ENCODE results near the gene COL23A1. TPM values are rescaled to one million over a fixed set of nuclear protein-coding genes. Genes with fewer than 3 reads are reported as not detected.

COL23A1 gene
- total RNA-seq, 1 experiment from 2014 or later: 15.0 TPM

- no peak overlapping the region for H3K27ac Mint-ChIP-seq
- CTCF ChIA-PET: interaction anchor here (2.1 kb wide), 1 partner anchor 101 kb away, joined by 10 read pairs; no protein-coding TSS in a partner anchor
- H3K4me3 Mint-ChIP-seq: no peak overlapping the region
- POLR2A ChIA-PET: no interaction called here
- ATAC-seq: no peak
- no peaks in the 10 kb centered on the region for H3K27me3 Mint-ChIP-seq (ENCODE audit: low read depth)
- no peak for DNase-seq (ENCODE audit: low spot score)
- H3K4me1 Mint-ChIP-seq: peaks cover 36% of the 10 kb centered on the region
- no peak for TF ChIP-seq SP1 (CRISPR knock-in tag; conservative IDR thresholded peaks at IDR 0.05)
- TF ChIP-seq ZNF512 (CRISPR knock-in tag; IDR thresholded peaks at IDR 0.05; ENCODE audit: borderline replicate concordance): no peak
- H3K36me3 Mint-ChIP-seq: no peaks in the 10 kb centered on the region
- H3K9me3 Mint-ChIP-seq: peaks cover 9% of the 10 kb centered on the region
These were observed 229.3 kb downstream of the COL23A1 start for GRCh38 chr5:178360926-178361235.

- TF ChIP-seq, protein P1, sequence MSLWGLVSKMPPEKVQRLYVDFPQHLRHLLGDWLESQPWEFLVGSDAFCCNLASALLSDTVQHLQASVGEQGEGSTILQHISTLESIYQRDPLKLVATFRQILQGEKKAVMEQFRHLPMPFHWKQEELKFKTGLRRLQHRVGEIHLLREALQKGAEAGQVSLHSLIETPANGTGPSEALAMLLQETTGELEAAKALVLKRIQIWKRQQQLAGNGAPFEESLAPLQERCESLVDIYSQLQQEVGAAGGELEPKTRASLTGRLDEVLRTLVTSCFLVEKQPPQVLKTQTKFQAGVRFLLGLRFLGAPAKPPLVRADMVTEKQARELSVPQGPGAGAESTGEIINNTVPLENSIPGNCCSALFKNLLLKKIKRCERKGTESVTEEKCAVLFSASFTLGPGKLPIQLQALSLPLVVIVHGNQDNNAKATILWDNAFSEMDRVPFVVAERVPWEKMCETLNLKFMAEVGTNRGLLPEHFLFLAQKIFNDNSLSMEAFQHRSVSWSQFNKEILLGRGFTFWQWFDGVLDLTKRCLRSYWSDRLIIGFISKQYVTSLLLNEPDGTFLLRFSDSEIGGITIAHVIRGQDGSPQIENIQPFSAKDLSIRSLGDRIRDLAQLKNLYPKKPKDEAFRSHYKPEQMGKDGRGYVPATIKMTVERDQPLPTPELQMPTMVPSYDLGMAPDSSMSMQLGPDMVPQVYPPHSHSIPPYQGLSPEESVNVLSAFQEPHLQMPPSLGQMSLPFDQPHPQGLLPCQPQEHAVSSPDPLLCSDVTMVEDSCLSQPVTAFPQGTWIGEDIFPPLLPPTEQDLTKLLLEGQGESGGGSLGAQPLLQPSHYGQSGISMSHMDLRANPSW (CRISPR knock-in tag; conservative IDR thresholded peaks at IDR 0.05; ENCODE audit: low read depth): no peak
- TF ChIP-seq ZNF425 (CRISPR knock-in tag; conservative IDR thresholded peaks at IDR 0.05): no peak
- TF ChIP-seq GABPB1 (CRISPR knock-in tag; IDR thresholded peaks at IDR 0.05): no peak
- TF ChIP-seq ZNF121 (CRISPR knock-in tag; IDR thresholded peaks at IDR 0.05): no peak
- TF ChIP-seq CTCF (IDR thresholded peaks at IDR 0.05): no peak
- TF ChIP-seq GTF2I (CRISPR knock-in tag; conservative IDR thresholded peaks at IDR 0.05): no peak
- no peak for TF ChIP-seq ZNF317 (CRISPR knock-in tag; IDR thresholded peaks at IDR 0.05; ENCODE audit: borderline replicate concordance, low read depth)
- no peak for TF ChIP-seq ZBTB21 (CRISPR knock-in tag; IDR thresholded peaks at IDR 0.05; ENCODE audit: borderline replicate concordance)
- no peak for TF ChIP-seq ESRRA (CRISPR knock-in tag; IDR thresholded peaks at IDR 0.05; ENCODE audit: borderline replicate concordance)
- ChIA-PET POLR2A (no interaction called here), CTCF (interaction anchor here (2.1 kb wide), 1 partner anchor 101 kb away, joined by 10 read pairs; no protein-coding TSS in a partner anchor)
- no peak overlapping the region for H3K4me3 Mint-ChIP-seq
- no peak for ATAC-seq
- H3K36me3 Mint-ChIP-seq: no peaks in the 10 kb centered on the region
- H3K27me3 Mint-ChIP-seq (ENCODE audit: low read depth): no peaks in the 10 kb centered on the region
- H3K27ac Mint-ChIP-seq: 0 out of 2 replicates have a peak overlapping the region, but pooled peaks have one; percentile 29
- H3K4me1 Mint-ChIP-seq: peaks cover 34% of the 10 kb centered on the region
- peaks cover 9% of the 10 kb centered on the region for H3K9me3 Mint-ChIP-seq
- DNase-seq (ENCODE audit: low spot score): no peak
These were observed 229.8 kb downstream of the COL23A1 start for GRCh38 chr5:178360222-178360925.

- Mint-ChIP-seq H3K4me1 (peaks cover 35% of the 10 kb centered on the region), H3K4me3 (no peak overlapping the region), H3K9me3 (peaks cover 9% of the 10 kb centered on the region), H3K36me3 (no peaks in the 10 kb centered on the region), H3K27me3 (ENCODE audit: low read depth) (no peaks in the 10 kb centered on the region), H3K27ac (0 out of 2 replicates have a peak overlapping the region, but pooled peaks have one; percentile 29)
- ChIA-PET POLR2A (no interaction called here), CTCF (interaction anchor here (2.1 kb wide), 1 partner anchor 102 kb away, joined by 10 read pairs; no protein-coding TSS in a partner anchor)
- ATAC-seq (no peak), DNase-seq (ENCODE audit: low spot score) (no peak)
- TF ChIP-seq, protein P2, sequence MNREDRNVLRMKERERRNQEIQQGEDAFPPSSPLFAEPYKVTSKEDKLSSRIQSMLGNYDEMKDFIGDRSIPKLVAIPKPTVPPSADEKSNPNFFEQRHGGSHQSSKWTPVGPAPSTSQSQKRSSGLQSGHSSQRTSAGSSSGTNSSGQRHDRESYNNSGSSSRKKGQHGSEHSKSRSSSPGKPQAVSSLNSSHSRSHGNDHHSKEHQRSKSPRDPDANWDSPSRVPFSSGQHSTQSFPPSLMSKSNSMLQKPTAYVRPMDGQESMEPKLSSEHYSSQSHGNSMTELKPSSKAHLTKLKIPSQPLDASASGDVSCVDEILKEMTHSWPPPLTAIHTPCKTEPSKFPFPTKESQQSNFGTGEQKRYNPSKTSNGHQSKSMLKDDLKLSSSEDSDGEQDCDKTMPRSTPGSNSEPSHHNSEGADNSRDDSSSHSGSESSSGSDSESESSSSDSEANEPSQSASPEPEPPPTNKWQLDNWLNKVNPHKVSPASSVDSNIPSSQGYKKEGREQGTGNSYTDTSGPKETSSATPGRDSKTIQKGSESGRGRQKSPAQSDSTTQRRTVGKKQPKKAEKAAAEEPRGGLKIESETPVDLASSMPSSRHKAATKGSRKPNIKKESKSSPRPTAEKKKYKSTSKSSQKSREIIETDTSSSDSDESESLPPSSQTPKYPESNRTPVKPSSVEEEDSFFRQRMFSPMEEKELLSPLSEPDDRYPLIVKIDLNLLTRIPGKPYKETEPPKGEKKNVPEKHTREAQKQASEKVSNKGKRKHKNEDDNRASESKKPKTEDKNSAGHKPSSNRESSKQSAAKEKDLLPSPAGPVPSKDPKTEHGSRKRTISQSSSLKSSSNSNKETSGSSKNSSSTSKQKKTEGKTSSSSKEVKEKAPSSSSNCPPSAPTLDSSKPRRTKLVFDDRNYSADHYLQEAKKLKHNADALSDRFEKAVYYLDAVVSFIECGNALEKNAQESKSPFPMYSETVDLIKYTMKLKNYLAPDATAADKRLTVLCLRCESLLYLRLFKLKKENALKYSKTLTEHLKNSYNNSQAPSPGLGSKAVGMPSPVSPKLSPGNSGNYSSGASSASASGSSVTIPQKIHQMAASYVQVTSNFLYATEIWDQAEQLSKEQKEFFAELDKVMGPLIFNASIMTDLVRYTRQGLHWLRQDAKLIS (CRISPR knock-in tag; IDR thresholded peaks at IDR 0.05; ENCODE audit: borderline replicate concordance): no peak
- TF ChIP-seq, protein P3, sequence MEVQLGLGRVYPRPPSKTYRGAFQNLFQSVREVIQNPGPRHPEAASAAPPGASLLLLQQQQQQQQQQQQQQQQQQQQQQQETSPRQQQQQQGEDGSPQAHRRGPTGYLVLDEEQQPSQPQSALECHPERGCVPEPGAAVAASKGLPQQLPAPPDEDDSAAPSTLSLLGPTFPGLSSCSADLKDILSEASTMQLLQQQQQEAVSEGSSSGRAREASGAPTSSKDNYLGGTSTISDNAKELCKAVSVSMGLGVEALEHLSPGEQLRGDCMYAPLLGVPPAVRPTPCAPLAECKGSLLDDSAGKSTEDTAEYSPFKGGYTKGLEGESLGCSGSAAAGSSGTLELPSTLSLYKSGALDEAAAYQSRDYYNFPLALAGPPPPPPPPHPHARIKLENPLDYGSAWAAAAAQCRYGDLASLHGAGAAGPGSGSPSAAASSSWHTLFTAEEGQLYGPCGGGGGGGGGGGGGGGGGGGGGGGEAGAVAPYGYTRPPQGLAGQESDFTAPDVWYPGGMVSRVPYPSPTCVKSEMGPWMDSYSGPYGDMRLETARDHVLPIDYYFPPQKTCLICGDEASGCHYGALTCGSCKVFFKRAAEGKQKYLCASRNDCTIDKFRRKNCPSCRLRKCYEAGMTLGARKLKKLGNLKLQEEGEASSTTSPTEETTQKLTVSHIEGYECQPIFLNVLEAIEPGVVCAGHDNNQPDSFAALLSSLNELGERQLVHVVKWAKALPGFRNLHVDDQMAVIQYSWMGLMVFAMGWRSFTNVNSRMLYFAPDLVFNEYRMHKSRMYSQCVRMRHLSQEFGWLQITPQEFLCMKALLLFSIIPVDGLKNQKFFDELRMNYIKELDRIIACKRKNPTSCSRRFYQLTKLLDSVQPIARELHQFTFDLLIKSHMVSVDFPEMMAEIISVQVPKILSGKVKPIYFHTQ (CRISPR knock-in tag; IDR thresholded peaks at IDR 0.05): no peak
These were observed 230.5 kb downstream of the COL23A1 start for GRCh38 chr5:178359738-178360137.
